Measurements from ENCODE around the gene DNPH1.

Gene DNPH1

DNA sequence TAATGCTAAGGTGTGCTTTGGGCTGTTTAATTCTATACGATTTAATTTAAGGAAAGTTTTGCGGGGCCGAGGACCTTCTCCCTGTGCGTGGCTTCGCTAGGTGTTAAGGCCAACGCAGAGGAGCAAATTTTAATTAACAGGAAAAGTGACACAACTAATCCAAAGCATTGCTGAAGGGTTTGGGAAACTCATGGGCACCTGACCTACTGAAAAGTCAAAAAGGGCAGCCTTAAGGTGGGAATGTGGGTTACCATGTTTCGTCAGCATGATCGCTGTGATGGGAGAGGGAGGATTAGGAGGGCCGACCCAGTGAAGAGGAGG, 47.7 kb downstream of the DNPH1 start:
- DNase-seq (ENCODE audit: low spot score) = no peak

DNA sequence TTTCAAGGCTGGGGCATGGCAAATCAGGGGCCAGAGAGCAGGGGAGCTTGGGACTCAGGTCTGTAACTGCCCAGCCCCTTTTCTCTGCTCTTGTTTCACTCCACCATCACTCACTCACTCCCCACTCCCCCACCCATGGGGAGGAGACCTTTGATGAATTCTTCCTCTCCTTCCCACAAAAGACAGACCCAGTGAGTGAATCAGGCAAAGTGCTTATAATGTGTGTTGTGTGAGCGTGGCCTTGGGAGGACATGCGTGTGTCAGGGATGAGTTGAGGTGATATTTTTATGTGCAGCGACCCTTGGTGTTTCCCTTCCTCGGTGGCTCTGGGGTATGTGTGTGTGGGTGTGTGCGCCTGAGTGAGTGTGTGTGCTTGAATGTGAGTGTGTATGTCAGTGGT, 48.3 kb downstream of the DNPH1 start:
- DNase-seq (ENCODE audit: low spot score) = no peak

DNA sequence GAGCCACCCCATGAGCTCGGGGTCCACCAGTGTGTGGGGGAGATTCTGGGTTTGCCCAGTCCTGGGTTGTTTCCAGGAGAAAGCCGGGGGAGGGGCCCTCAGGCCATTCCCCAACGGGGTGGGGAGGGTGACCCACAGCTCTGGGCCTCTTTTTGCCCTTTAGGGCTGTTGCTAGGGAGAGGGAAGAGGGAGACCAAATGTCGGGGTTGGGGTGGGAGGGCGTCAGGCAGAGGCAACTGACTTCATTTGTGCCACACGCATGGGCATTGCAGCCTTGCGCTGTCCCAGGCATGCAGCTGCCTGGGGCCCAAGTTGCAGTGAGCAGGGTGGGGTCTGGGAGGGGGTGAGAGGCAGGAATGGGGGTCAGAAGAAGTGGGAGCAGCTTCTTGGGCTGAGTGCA, 49.2 kb downstream of the DNPH1 start:
- no peak for DNase-seq (ENCODE audit: low spot score)

DNA sequence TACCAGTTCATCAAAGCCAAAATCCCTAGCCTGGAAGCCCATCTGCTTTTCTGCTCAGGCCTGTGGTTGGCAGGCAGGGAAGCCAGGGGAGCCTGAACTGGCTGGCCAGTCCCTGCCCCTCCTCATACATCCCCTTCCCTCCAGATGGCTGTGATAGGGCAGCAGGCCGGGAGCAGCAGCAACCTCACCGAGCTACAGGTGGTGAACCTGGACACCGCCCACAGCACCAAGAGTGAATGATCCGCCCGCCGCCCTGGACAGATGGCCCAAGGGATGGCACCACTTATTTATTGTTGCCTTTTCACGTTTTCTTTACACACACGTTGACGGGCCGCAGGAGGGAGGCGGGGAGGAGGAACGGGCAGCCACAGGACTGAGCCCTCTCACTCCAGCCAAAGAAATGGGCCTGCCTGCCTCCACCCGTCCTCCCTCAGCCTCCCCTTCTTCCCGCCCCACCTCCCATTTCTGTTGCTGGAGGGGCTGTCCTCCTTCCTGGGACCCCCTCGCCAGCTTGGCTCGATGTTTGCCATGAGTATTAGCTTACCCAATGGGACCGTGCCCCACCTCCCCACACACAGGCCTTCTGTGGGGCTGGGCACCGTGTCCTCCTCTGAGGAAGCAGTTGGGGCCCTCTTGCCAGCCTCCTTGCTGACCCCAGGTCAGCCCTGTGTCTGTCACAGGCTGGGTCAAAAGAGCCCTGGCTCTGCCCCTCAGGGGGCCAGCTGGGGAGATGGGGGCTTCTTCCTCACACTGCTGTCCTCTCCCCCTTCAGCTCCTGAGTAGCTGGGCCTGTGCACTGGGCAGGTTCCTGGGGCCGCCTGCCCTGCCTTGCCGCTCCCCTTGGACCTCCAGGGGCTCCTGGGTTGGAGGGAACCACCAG, 50.1 kb downstream of the DNPH1 start:
- no peak for DNase-seq (ENCODE audit: low spot score)

DNA sequence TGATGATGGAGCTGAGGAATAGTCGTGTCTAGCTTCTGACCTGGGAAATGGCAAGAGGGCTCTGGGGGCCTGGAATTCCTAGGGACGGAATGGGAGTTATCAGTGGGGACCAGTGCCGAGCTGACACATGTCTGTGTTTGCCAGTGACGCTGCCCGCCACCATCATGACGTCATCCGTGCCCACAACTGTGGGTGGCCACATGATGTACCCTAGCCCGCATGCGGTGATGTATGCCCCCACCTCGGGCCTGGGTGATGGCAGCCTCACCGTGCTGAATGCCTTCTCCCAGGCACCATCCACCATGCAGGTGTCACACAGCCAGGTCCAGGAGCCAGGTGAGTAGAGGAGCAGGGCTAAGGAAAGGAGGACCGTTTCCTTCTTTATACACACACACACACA, 51.1 kb downstream of the DNPH1 start:
- no peak for DNase-seq (ENCODE audit: low spot score)

DNA sequence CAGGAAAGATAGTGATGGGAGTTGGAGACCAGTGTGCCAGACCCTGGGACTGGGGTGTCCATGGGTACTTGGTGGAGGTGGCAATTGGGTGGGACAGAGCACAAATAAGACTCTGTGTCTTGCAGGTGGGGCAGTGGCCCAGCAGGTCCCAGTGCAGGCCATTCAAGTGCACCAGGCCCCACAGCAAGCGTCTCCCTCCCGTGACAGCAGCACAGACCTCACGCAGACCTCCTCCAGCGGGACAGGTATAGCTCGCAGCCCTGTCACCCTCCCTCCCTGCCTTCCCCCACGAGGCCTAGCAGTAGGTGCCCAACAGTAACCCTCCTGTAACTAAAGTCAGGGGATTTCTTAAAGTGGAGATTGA, 52.9 kb downstream of the DNPH1 start:
- DNase-seq (ENCODE audit: low spot score) = no peak

DNA sequence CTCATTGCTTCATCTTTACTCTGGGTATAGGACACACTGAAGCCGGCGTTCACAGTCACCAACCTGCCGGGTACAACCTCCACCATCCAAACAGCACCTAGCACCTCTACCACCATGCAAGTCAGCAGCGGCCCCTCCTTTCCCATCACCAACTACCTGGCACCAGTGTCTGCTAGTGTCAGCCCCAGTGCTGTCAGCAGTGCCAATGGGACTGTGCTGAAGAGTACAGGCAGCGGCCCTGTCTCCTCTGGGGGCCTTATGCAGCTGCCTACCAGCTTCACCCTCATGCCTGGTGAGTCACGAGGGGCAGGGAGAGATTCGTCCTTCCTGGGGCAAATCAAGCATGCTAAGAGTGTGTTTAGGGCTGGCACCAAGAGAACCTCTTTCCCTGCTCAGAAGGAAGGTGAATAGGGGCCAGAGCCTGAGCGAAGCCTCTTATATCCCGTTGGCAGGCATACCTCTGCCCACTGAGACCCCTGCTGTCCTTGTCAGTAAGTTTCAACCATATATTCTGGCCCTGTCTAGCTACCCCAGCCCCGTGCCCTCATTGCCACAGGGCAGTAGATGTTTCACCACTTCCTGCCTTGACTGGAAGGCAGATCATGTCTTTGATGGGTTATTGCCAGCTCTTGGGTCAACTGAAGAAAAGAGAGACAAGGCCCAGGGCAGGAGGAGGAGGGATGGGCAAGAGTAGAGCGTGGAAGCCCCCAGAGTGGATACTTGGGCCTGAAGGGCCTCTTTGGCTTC, 53.4 kb downstream of the DNPH1 start:
- DNase-seq (ENCODE audit: low spot score) = no peak
